GM13977 (cell line): ENCODE measurements around the gene RARB.

Experiments used
- DNase-seq: peaks from one replicate; pipeline ENCODE4 v3.0.0; 2012; ENCODE audit warnings: low spot score
- CTCF ChIP-seq: IDR thresholded peaks from 2 replicates; pipeline ENCODE4 v1.5.1; 2012; ENCODE audit warnings: mild to moderate bottlenecking, control low read depth; ENCODE audit not compliant: insufficient read depth; ENCODE audit errors: extremely low read depth, missing control alignments
- in situ Hi-C: fragments of 300-500 bp; cut with MboI; formaldehyde crosslinking; loops from one replicate; pipeline ENCODE4 v1.12.0; 2022; ENCODE audit warnings: low sequenced_read_pairs, low pct_unique_long_range_greater_than_20kb, mixed read lengths, inconsistent platforms; ENCODE audit not compliant: unreplicated experiment

RARB gene

GRCh38 chr3:25502233-25502632 lies 74.2 kb downstream of the RARB start:
- no peak for TF ChIP-seq CTCF
- no peak for DNase-seq
- in situ Hi-C loops: no loop called here

- DNase-seq: no peak
- no peak for TF ChIP-seq CTCF
- in situ Hi-C loops: no loop called here
Measured at GRCh38 chr3:25503898-25504301, 75.8 kb downstream of the RARB start.

DNA sequence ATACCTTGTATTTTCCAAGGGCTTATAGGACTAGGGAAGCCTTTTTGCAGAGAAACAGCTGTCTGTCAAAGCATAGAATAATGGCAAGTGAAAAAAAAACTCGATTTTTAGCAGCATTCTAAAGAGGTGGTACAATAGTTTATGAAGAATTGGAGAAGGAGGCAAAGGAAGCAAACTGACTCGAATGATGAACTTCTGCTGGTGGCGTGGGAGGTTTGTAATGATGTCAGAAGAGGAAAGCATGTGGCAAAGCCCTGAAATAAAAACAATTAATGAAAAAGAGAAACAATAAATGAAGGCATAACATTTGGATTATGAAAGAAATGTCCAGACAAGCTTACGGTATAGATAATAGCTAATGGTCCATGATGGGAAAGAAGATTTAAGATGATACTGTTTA lies 77.5 kb downstream of the RARB start:
- TF ChIP-seq CTCF: no peak
- DNase-seq: no peak
- in situ Hi-C loops: no loop called here

- no peak for TF ChIP-seq CTCF
- in situ Hi-C loops: no loop called here
- DNase-seq: no peak
Measured at GRCh38 chr3:25507811-25508210, 79.7 kb downstream of the RARB start.

GRCh38 chr3:25508433-25508832 lies 80.4 kb downstream of the RARB start:
- in situ Hi-C loops: no loop called here
- no peak for DNase-seq
- TF ChIP-seq CTCF: no peak

GRCh38 chr3:25508901-25509300 lies 80.8 kb downstream of the RARB start:
- no peak for DNase-seq
- in situ Hi-C loops: no loop called here
- TF ChIP-seq CTCF: no peak

- no peak for TF ChIP-seq CTCF
- in situ Hi-C loops: no loop called here
- DNase-seq: no peak
Measured at GRCh38 chr3:25510797-25511196, 82.7 kb downstream of the RARB start.
